Activated CD4-positive, alpha-beta memory T cell treated with anti-CD3 and anti-CD28 coated beads for 36 hours (primary cell): ENCODE results near the gene TPT1. TPM values are rescaled to one million over a fixed set of nuclear protein-coding genes. Genes with fewer than 3 reads are reported as not detected.
"Not testable (repeated sequence)": the region's sequence is repeated elsewhere in the genome, so short reads cannot be mapped to it uniquely, and the experiment has no call there.

Experiments
- CTCF ChIA-PET: fragments of 350-600 bp; sonication (Branson Sonifier 250); formaldehyde crosslinking; loops from one replicate; lab custom pipeline; 2021; ENCODE audit warnings: antibody characterized with exemption, inconsistent platforms; lab: Charles Lee
- POLR2A ChIA-PET: fragments of 350-600 bp; sonication (Branson Sonifier 250); formaldehyde crosslinking; loops from one replicate; lab custom pipeline; 2021; ENCODE audit warnings: antibody characterized with exemption; lab: Charles Lee
- DNase-seq: peaks from one replicate; pipeline ENCODE4 v3.0.0-alpha.2; 2020
- H3K27ac Mint-ChIP-seq: one replicate; pipeline ENCODE4 v1.8.0; 2021; ENCODE audit warnings: mixed read lengths
- H3K27me3 Mint-ChIP-seq: one replicate; pipeline ENCODE4 v1.8.0; 2021; ENCODE audit warnings: mixed read lengths
- H3K36me3 Mint-ChIP-seq: one replicate; pipeline ENCODE4 v1.8.0; 2021; ENCODE audit warnings: mixed read lengths
- H3K4me1 Mint-ChIP-seq: one replicate; pipeline ENCODE4 v1.8.0; 2021; ENCODE audit warnings: low read depth, mixed read lengths
- H3K4me3 Mint-ChIP-seq: one replicate; pipeline ENCODE4 v1.8.0; 2021; ENCODE audit warnings: mild to moderate bottlenecking, mixed read lengths
- H3K9me3 Mint-ChIP-seq: one replicate; pipeline ENCODE4 v1.8.0; 2021; ENCODE audit warnings: mixed read lengths
- intact Hi-C: fragments of 100-400 bp; cut with micrococcal nuclease; formaldehyde crosslinking; loops from one replicate; pipeline ENCODE4 v1.15.1; 2023
- total RNA-seq, 2 experiments: library from RNA; stranded (reverse); gene quantifications; one replicate each; pipeline ENCODE4 v1.2.3, GENCODE V29; 2021

TPT1 gene
- total RNA-seq, 2 experiments from 2014 or later: 3,227 to 3,264 TPM

DNA sequence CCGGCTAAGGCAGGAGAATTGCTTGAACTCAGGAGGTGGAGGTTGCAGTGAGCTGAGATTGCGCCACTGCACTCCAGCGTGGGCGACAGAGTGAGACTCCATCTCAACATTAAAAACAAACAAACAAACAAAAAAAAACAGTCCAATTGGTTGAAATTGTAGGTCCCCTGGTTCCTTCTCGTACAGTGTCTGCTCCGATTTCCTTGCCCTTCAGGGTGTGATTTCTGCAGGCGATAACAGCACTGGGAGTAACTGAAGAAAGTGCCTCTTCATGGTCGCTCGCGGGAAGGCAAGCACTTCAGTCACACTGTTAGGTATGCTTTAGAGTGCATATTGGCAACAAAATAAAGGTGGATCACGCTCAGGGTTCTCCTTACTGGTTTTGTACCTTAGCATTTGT lies 39.7 kb downstream of the TPT1 start:
- peaks cover 4% of the 10 kb centered on the region for H3K36me3 Mint-ChIP-seq
- H3K27me3 Mint-ChIP-seq: peaks cover 6% of the 10 kb centered on the region
- DNase-seq: no peak
- intact Hi-C loops: no loop called here
- no peaks in the 10 kb centered on the region for H3K9me3 Mint-ChIP-seq
- POLR2A ChIA-PET: no interaction called here
- no peak overlapping the region for H3K4me3 Mint-ChIP-seq
- H3K4me1 Mint-ChIP-seq: peaks cover 31% of the 10 kb centered on the region
- CTCF ChIA-PET: interaction anchor here (2.7 kb wide), 1 partner anchor 7 kb away, joined by 15 read pairs; no protein-coding TSS in a partner anchor
- no peak overlapping the region for H3K27ac Mint-ChIP-seq

- CTCF ChIA-PET: interaction anchor here (2.7 to 4.1 kb wide), 2 partner anchors 8 to 252 kb away, joined by 15 to 38 read pairs; no protein-coding TSS in a partner anchor
- Mint-ChIP-seq H3K9me3 (no peaks in the 10 kb centered on the region), H3K4me3 (no peak overlapping the region), H3K4me1 (peaks cover 37% of the 10 kb centered on the region), H3K36me3 (peaks cover 4% of the 10 kb centered on the region), H3K27ac (no peak overlapping the region), H3K27me3 (peaks cover 6% of the 10 kb centered on the region)
- DNase-seq: no peak
- POLR2A ChIA-PET: no interaction called here
- intact Hi-C loops: no loop called here
Measured at GRCh38 chr13:45300190-45300985, 40.6 kb downstream of the TPT1 start.

- H3K27ac Mint-ChIP-seq: no peak overlapping the region
- peaks cover 6% of the 10 kb centered on the region for H3K27me3 Mint-ChIP-seq
- CTCF ChIA-PET: interaction anchor here (2.7 to 4.1 kb wide), 2 partner anchors 9 to 251 kb away, joined by 15 to 38 read pairs; no protein-coding TSS in a partner anchor
- POLR2A ChIA-PET: no interaction called here
- no peaks in the 10 kb centered on the region for H3K9me3 Mint-ChIP-seq
- peaks cover 4% of the 10 kb centered on the region for H3K36me3 Mint-ChIP-seq
- no peak for DNase-seq
- intact Hi-C loops: no loop called here
- H3K4me3 Mint-ChIP-seq: no peak overlapping the region
- peaks cover 37% of the 10 kb centered on the region for H3K4me1 Mint-ChIP-seq
Measured at GRCh38 chr13:45299194-45299593, 41.8 kb downstream of the TPT1 start.

- intact Hi-C loops, H3K9me3 Mint-ChIP-seq, H3K27me3 Mint-ChIP-seq, H3K36me3 Mint-ChIP-seq, DNase-seq, H3K4me3 Mint-ChIP-seq: not testable (repeated sequence)
- ChIA-PET POLR2A (interaction anchor here (1.0 kb wide), 1 partner anchor 243 kb away, joined by 3 read pairs; no protein-coding TSS in a partner anchor), CTCF (interaction anchor here (1.4 to 4.1 kb wide), 4 partner anchors 10 to 251 kb away, joined by 4 to 38 read pairs (median 14); no protein-coding TSS in a partner anchor)
- H3K4me1 Mint-ChIP-seq: peaks cover 37% of the 10 kb centered on the region
- peak overlapping the region; percentile 46 for H3K27ac Mint-ChIP-seq
Measured at GRCh38 chr13:45298550-45298949, 42.4 kb downstream of the TPT1 start.

- intact Hi-C loops: no loop called here
- CTCF ChIA-PET: interaction anchor here (0.6 to 4.1 kb wide), 6 partner anchors 11 to 644 kb away, joined by 3 to 38 read pairs (median 4); no protein-coding TSS in a partner anchor
- POLR2A ChIA-PET: interaction anchor here (1.0 kb wide), 2 partner anchors 39 to 243 kb away, joined by 3 read pairs; no protein-coding TSS in a partner anchor
- H3K9me3 Mint-ChIP-seq: no peaks in the 10 kb centered on the region
- H3K4me3 Mint-ChIP-seq: no peak overlapping the region
- H3K36me3 Mint-ChIP-seq: peaks cover 4% of the 10 kb centered on the region
- DNase-seq: no peak
- H3K4me1 Mint-ChIP-seq: peaks cover 37% of the 10 kb centered on the region
- H3K27me3 Mint-ChIP-seq: peaks cover 6% of the 10 kb centered on the region
- H3K27ac Mint-ChIP-seq: peak overlapping the region; percentile 46
Measured at GRCh38 chr13:45298206-45298505, 42.8 kb downstream of the TPT1 start.

GRCh38 chr13:45297456-45298205 lies 43.4 kb downstream of the TPT1 start:
- H3K27ac Mint-ChIP-seq: peak overlapping the region; percentile 46
- H3K36me3 Mint-ChIP-seq: peaks cover 4% of the 10 kb centered on the region
- peaks cover 5% of the 10 kb centered on the region for H3K27me3 Mint-ChIP-seq
- DNase-seq: peak; percentile 45
- peaks cover 37% of the 10 kb centered on the region for H3K4me1 Mint-ChIP-seq
- no peaks in the 10 kb centered on the region for H3K9me3 Mint-ChIP-seq
- CTCF ChIA-PET: interaction anchor here (0.6 to 4.1 kb wide), 6 partner anchors 12 to 644 kb away, joined by 3 to 38 read pairs (median 4); no protein-coding TSS in a partner anchor
- intact Hi-C loops: loop anchor here (1.0 kb wide), 2 partner anchors 12 to 248 kb away; no protein-coding TSS in a partner anchor
- POLR2A ChIA-PET: interaction anchor here (0.8 to 1.0 kb wide), 3 partner anchors 40 to 242 kb away, joined by 3 read pairs; no protein-coding TSS in a partner anchor
- H3K4me3 Mint-ChIP-seq: no peak overlapping the region

GRCh38 chr13:45296259-45296658 lies 44.7 kb downstream of the TPT1 start:
- no peak for DNase-seq
- Mint-ChIP-seq H3K4me1 (peaks cover 37% of the 10 kb centered on the region), H3K4me3 (no peak overlapping the region), H3K36me3 (peaks cover 4% of the 10 kb centered on the region), H3K9me3 (no peaks in the 10 kb centered on the region), H3K27me3 (peaks cover under 1% of the 10 kb centered on the region), H3K27ac (no peak overlapping the region)
- ChIA-PET CTCF (no interaction called here), POLR2A (no interaction called here)
- intact Hi-C loops: no loop called here

GRCh38 chr13:45295536-45295935 lies 45.4 kb downstream of the TPT1 start:
- intact Hi-C loops: no loop called here
- DNase-seq: no peak
- peaks cover 37% of the 10 kb centered on the region for H3K4me1 Mint-ChIP-seq
- H3K4me3 Mint-ChIP-seq: no peak overlapping the region
- peaks cover 4% of the 10 kb centered on the region for H3K36me3 Mint-ChIP-seq
- H3K27ac Mint-ChIP-seq: no peak overlapping the region
- H3K9me3 Mint-ChIP-seq: no peaks in the 10 kb centered on the region
- CTCF ChIA-PET: no interaction called here
- no peaks in the 10 kb centered on the region for H3K27me3 Mint-ChIP-seq
- POLR2A ChIA-PET: no interaction called here

DNA sequence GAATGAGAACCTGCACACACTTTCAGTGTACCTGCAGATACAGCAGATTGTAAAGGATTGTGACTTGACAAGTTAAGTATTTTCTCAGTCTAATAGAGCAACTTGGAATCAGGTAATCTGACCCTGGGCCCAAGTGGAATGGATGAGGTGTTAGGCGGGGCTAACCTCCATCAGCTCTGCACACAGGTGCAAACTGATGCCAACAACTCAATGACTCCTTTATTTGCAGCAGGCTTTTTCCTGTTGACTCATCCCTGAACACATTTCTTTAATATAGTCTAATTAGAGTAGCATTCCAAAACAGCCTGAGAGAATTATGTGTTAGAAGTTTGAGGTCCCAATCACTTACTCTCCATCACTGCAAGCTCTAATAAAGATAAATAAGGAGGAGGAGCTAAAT lies 48.8 kb downstream of the TPT1 start:
- no peak for DNase-seq
- CTCF ChIA-PET: interaction anchor here (1.2 to 1.6 kb wide), 2 partner anchors 11 to 17 kb away, joined by 5 to 6 read pairs; no protein-coding TSS in a partner anchor
- H3K9me3 Mint-ChIP-seq: no peaks in the 10 kb centered on the region
- H3K27ac Mint-ChIP-seq: no peak overlapping the region
- peaks cover 8% of the 10 kb centered on the region for H3K36me3 Mint-ChIP-seq
- H3K4me3 Mint-ChIP-seq: no peak overlapping the region
- intact Hi-C loops: no loop called here
- no peaks in the 10 kb centered on the region for H3K27me3 Mint-ChIP-seq
- POLR2A ChIA-PET: no interaction called here
- H3K4me1 Mint-ChIP-seq: peaks cover 15% of the 10 kb centered on the region

- H3K36me3 Mint-ChIP-seq: peaks cover 9% of the 10 kb centered on the region
- intact Hi-C loops: no loop called here
- ChIA-PET POLR2A (no interaction called here), CTCF (interaction anchor here (0.9 to 1.3 kb wide), 2 partner anchors 242 to 243 kb away, joined by 3 to 5 read pairs; no protein-coding TSS in a partner anchor)
- H3K27ac Mint-ChIP-seq: no peak overlapping the region
- no peak for DNase-seq
- no peaks in the 10 kb centered on the region for H3K4me1 Mint-ChIP-seq
- no peak overlapping the region for H3K4me3 Mint-ChIP-seq
- no peaks in the 10 kb centered on the region for H3K9me3 Mint-ChIP-seq
- H3K27me3 Mint-ChIP-seq: no peaks in the 10 kb centered on the region
Measured at GRCh38 chr13:45289936-45290563, 50.9 kb downstream of the TPT1 start.
